ELR (cell line): ENCODE data around the gene ESYT3.
"Not testable (repeated sequence)": the region's sequence is repeated elsewhere in the genome, so short reads cannot be mapped to it uniquely, and the experiment has no call there.

ENCODE experiments used
- DNase-seq: peaks from one replicate; pipeline ENCODE4 v3.0.0-alpha.2; 2015; ENCODE audit warnings: low read depth

The ESYT3 gene

DNA sequence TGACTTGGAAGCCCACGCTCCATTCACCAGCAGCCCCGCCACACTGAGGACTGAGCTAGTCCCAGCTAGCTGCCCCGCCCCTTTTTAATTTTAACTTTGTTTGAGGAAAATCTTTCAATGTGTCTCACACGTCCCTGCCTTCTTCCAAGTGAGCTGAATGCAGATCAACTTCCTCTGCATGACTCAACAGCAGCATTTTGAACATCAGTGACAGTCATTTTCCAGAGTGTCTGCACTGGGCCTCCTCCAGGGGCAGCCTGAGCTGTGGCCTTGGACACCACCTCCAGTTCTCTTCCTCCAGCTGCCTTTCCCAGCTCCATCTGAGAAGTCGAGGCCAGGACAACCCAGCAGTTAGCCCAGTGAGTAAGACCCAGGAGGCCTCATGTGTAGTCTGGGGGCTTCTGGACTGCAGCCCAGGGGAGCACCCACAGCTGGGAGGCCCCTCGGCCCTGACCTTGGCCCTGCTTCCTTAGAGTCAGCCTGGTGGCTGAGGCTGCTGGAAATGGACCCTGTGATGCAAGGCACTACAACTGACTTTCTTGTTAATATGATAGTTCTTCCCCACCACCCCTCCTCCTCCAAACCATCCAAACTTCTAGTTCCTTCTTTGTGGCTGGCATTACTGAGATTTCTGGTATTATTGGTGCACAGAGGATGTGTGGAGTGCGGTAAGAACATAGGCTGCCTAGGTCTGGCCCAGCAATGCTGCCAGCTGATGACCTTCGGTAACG, 21.4 kb upstream of the ESYT3 start:
- DNase-seq, result peak; percentile 58

DNA sequence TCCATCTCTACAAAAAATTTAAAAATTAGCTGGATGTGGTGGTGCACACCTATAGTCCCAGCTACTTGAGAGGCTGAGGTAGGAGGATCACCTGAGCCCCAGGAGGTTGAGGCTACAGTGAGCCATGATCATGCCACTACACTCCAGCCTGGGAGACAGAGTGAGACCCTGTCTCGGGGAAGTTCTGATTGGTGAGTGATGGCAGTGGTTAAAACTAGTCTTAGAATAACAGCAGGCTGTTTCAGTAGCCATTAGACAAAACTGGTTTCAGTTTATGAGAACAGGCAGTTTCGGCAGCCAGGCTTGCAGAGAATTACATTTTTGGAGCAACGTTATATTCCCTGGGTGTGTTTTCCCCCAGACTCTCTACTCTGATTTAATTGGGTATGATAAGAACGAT, 18.2 kb upstream of the ESYT3 start:
- not testable (repeated sequence) for DNase-seq

DNA sequence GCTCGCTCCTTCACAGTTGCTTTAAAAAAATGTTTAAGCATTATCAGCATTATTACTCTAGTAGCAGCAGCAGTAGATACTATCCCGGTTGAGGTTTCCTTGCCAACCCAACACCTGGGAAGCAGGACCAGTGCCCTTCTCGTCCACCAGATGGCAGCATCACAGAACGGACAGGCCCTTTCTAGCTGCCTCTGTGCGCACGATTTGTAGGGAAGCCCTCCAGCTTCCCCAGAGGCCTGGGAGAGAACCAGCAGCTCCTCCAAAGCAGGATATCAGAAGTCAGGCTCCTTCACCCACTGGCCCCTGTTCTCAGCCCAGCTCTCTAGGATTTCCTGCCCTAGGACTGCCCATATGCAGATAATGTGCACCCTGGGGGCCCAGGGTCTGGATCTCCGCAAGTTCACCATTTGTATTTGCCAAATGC, 16.8 kb upstream of the ESYT3 start:
- DNase-seq, result peak; percentile 87

DNA sequence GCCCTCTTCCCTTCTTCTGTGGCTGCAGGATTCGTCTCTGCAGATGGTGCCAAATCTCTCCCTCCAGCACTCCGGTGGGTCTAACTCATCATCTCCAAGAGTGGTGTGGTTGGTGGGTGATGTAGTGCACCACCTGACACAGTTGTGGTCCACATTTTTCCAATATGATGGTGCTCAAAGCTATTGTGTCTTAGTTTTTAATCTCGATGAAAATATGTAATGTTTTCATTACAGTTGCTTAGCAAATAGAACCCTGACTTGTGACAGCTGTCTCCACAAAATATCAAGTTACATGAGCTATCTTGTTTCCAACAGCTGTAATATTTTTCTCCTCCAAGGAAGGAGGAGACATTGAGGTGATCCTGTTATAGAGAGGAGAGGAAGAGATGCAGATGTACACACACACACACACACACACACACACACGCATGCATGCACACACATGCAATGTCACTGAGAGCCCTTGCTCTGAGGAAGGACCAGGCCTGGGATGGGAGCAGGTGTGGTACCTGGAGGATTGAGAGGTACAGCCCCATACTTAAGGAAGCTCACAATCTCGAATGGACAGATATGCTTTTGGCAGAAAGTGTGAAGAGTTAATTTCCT, 15.7 kb upstream of the ESYT3 start:
- no peak for DNase-seq

DNA sequence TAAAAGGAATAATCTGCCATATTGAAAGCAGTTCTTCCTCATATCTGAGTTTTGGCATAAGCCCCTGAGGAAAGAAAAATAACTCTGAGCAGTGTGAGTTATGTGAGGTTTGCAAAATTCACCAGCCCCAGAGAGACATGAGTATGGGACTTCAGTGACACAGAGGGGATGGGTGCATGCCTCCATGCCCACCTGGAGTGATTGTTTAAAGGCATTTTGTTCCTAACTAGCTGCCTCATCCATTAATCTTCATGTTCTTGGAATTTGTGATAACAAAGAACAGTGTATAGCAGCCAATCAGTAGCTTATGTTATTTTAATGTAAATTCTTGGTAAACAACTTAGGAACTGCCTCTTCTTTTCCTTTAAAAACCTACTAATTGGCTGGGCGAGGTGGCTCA, 11.1 kb upstream of the ESYT3 start:
- no peak for DNase-seq

DNA sequence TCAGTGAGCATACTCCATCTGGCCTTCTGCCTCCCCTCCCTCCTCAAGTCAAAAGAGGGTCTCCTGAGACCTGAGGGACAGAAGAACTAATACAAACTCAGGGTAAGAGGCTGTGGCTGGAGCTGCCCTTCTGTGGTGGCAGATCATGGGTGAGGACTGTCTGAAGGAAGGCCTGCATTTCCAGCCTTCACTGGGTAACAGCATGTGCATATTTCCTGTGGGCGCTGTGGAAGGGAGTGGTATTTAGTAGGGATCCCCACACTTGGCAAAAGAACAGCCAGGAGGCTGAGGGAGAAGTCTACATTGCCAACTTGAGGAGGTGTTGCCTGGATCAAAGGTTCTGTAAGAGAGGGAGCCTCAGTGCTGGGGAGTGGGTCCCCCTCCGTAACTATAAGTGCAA, 10.1 kb upstream of the ESYT3 start:
- DNase-seq, result no peak

DNA sequence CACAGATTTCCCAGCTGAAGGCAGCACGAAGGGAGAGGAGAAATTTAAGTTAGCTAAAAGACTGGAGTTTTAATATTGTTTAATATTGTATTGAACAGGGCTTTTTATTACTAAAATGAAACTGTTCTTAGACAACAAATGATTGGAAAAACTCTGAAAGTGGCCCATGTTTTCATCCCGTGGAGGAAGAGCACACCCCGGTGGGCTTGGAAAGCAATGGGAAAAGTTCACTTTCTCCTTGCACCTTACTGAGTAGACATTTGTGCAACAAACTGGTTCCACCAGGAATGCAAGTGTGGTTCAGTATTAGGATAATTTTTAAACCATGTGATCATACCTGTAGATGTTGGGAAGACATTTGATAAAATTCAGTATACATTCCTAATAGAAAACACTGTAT, 8.2 kb upstream of the ESYT3 start:
- DNase-seq, result peak; percentile 56

DNA sequence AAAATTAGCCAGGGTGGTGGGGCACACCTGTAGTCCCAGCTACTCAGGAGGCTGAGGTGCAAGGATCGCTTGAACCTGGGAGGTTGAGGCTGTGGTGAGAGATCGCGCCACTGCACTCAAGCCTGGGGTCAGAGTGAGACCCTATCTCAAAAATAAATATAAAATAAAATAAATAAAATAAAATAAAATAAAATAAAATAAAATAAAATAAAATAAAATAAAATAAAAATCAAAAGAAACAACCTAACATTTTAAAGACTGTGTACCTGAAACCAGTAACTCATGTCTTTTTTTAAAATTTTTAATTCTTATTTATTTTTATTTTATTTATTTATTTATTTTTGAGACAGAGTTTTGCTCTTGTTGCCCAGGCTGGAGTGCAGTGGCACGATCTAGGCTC, 7.7 kb upstream of the ESYT3 start:
- DNase-seq, result not testable (repeated sequence)

DNA sequence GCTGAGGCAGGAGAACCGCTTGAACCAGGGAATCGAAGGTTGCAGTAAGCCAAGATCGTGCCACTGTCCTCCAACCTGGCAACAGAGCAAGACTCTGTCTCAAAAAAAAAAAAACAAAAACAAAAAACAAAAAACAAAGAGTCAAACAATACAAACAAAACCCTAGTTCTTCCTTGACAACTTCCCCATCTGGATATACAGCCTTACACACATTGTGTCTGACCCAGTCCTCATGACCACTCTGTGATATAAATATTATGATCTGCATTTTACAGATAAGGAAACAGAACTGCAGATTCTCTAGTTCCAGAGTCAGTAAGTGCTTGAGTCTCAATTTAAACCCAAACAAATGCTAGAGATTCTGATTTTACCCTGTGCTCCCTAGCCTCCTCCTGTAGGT, 4.8 kb upstream of the ESYT3 start:
- no peak for DNase-seq

DNA sequence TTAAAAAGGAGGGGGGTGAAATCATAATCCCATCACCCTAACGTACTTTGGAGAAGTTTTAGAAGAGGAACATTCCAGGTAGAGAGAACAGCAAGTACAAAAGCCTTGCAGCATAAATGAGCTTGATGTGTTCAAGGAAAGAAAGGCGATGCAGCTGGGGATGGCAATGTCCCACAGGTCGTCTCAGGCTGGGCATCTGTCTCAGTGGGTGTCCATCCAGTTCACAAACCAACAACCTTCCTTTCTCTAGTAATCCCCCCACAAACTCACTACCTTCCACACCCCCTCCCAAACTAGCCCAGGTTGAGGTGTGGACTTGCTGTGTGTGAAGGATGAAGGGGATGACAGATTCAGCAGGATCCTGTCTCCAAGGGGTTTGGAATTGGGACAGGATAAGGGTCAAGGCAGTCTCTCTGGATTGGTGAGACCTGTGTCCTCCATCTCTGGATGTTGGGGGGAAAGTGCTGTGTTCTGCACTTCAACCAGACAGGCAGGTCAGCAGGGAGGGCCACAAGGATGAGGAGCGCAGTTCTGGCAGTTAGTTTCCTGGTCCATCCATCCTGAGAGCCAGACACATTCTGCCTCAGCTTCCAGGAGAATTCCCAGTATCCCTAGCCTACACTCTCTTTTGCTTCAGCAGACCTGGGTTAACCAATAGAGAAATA, 1.7 kb upstream of the ESYT3 start:
- DNase-seq, result no peak

DNA sequence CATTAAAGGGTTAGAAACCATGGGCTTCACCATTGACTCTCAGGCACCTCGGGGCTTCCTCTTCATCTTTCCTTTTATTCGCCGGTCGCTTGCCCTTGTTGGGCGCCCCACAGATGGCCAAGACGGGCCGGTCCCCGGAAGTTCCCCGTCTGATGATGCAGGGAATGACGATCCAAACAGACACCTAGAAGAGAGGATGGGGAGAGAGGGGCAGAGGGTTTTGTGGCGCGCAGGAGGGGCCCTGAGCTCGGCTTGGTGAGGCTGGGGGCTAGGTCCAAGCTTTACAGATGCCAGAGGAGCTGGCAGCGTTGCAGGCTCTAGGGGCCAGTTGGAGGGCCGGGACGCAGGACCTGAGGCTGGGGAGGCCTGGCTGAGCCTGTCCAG, 532 bp upstream of the ESYT3 start:
- no peak for DNase-seq

DNA sequence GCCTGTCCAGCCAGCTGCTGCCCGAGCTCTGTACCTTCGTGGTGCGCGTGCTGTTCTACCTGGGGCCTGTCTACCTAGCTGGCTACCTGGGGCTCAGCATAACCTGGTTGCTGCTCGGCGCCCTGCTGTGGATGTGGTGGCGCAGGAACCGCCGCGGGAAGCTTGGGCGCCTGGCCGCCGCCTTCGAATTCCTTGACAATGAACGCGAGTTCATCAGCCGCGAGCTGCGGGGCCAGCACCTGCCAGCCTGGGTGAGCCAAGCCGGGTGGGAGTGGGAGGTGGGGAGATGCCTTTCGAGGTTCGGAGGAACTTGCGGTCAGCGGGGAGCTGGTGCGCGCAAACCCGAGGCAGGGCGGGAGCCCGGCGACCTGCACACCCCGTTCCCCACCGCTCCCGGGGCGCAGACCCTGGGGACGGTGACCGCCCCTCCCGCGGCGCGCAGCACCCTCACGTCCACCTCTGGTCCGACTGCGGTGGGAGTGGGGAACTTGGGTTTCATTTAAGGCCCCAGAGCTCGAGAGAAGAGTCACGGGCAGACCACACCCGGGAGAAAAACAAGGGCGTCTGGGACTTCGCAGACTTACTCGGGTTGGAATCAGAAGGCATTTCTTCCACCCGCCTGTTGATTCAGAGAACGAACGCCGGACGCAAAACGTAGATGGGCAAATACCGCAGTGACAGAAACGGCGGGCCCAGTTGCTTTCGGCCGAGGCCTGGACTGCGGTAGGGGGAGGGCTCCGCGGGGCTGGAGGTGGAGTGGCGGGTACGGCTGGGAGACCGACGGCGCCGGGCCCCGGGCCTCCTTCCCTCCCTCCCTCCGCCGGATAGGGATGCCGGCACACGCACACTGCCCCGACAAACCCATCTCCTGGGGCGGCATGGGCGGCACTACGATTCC, 708 bp downstream of the ESYT3 start:
- DNase-seq, result no peak

DNA sequence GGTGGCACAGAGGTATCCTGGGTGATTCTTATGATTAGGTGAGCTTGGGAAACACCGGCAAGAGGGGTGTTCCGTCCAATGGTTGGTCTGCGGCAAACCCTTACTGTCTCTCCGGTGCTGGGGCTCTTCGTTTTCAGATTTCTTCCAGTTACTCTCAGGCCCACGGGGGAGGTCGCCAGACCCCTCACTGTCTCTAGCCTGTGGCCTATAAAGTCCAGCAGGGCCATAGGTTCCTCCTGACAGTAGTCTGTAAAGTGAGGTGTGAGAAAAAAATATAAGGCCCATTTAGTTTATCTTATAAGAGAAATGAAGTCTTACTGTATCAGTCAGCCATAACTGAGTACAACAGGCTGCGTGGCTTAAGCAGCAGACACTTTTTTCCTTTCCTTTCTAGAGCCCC, 1.4 kb downstream of the ESYT3 start:
- no peak for DNase-seq

DNA sequence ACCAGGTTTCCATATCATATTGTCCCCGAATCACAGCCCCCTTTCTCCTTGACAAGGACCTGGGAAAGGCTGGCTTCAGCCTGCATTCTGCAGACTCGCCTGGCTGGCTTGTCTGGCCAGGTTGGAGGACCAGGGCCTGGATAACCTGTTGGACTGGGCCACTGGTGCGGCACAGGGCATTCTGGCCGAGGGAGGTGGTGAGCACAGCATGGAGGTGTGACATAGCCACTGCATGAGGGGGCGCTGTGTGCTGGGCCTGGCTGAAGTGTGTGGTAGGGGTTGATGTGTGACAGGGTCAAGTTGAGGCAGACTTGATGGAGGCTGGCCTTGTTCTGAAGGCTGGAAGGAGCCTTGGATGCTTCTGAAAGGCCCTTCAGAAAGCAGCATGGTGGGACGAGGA, 2.9 kb downstream of the ESYT3 start:
- DNase-seq, result no peak

DNA sequence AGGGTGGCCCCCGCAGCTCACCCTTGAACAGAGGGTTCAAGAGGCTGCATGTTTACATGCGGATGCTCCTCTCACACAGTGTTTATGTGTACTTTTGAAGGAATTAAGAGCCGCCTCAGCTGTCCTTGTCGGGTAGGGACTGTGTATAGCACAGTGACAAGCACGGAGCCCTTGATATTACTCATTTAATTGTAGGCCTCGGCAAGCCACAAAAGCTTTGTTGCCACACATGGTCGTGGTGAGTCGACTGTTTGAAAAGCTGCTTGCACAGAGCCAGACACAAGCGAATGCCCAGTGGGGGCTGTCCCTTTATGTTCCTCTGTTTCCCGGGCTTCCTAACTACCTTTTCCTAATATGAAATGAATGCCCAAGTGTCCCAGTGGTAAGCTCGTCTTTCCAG, 4.5 kb downstream of the ESYT3 start:
- no peak for DNase-seq

DNA sequence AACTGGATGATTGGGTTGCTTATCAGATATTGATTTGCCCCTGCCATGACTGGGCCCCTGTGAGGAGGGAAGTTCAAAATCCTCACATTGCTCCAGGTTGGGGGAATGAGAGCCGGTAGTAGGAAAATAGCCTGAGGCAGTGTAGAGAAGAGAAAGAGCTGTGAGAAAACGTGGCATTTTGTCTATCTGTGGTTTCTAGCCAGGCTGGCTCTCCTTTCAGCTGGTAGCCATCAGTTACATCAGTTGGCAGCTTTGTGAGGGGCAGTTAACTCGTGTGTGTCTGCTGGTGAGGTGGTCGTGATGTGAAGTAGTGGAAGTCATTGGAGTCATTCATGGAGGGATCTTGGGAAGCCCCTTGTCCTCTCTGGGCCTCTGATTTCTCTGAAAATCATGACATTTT, 5.2 kb downstream of the ESYT3 start:
- DNase-seq, result no peak

DNA sequence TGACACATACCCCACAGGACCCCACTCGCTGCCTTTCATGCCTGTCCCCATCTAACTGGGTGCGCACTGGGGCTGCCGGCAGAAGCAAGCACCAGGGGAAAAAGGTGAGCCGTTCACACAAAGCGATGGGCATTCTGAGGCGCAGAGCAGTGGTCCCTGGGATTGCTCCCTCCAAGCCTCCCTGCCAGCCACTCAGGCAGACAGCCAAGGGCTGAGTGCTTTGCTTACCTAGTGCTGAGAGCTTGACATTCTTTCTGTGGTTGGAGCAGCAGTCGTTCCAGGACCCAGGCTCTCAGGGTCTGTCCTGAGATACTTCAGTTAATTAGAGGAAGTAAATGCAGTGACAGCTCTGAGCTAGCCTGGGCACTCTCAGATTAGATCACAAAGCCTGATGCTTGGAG, 5.7 kb downstream of the ESYT3 start:
- DNase-seq, result no peak

DNA sequence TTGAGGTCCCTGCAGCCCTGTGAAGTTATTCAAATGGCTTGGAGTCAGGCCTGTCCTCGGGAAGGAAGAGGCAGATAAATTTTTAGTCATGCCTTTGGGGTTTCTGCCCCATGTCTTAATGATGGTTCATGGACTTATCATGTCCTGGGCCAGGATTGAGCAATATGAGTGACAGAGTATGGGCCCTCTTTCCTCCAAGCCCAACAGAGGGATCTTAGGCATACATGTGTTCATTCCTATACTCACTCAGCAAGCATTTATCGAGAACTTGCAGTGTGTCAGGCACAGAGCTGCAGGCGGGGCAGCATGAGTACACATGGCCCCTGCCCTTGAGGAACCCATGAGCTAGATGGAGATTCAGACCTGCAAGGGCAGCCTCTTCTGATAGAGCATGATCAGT, 6.2 kb downstream of the ESYT3 start:
- DNase-seq, result peak; percentile 56

DNA sequence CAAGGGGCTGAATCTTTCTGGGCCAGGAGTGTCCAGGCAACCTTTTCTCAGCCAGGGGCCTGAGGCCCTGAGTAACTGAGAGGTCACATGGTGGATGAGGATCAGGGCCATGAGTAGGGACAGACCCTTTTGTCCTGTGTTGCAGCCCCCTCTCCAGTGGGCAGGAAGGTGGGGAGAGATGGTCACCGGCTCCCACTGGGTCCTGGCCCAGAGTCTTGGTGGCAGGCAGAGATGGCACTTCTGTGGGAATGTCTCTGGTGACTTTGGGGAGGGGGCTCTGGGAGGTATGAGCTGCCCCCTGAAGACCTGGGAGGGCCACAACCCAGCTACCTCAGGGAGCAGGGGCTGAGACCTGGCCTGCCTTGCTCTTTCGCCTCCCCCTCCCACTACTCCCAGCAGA, 6.8 kb downstream of the ESYT3 start:
- DNase-seq, result no peak

DNA sequence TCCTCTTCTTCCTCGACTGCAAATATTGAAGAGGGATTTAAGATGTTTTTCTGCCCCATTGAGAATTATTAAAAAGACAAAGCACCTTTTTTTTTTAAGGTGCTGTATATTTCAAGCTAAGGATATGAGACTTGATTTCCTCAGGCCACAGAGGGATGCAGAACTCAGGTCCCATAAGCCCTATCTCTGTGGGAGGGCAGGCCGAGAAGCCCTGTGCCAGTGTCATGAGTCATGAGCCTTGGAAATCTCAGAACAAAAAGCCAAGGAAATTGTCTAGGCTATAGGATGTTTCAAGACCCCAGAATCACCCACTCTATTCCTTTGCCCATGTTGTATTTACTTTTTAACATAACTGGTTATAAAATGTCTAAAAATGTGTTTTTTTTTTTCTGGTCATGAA, 7.3 kb downstream of the ESYT3 start:
- peak; percentile 58 for DNase-seq

DNA sequence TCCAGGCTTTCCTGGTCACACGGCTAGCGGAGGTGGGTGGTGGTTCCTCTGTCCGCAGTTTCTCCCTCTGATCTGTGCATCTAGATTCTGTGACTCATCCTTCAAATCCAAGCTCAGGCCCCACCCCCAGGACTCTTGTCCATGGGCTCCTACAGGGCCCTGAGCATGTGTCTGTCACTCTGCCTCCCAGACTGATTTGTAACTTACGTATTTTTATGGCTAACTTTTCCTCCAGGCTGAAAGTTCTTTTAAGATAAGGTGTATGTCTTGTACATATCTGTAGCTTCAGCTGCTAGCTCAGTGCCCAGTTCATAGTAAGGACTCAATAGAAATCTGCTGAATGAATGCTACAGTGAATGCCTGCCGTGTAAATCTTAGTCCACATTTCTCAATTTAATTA, 8.0 kb downstream of the ESYT3 start:
- DNase-seq, result peak; percentile 83

DNA sequence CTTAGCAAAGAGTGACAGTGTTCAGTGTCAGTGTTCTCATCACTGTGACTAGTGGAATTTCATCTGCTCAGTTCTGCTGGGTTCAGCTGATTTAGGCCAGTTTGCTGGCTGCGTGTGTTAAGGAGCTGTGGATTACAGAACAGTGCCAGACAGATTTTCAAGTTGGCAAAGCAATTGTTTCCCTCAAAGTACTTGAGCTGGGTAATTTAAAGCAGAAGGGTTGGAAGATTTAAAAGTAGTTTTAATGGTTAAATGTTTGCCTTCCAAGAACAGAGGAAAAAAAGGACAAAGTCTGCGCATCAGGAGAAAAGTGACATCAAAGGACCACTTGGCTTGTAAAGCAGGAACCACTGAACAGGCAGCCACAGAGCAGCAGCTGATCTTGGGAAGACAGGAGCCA, 8.7 kb downstream of the ESYT3 start:
- DNase-seq, result no peak
